ENCODE data around the gene LRIT1.
"Not testable (repeated sequence)": the region's sequence is repeated elsewhere in the genome, so short reads cannot be mapped to it uniquely, and the experiment has no call there.

LRIT1 gene, protein sequence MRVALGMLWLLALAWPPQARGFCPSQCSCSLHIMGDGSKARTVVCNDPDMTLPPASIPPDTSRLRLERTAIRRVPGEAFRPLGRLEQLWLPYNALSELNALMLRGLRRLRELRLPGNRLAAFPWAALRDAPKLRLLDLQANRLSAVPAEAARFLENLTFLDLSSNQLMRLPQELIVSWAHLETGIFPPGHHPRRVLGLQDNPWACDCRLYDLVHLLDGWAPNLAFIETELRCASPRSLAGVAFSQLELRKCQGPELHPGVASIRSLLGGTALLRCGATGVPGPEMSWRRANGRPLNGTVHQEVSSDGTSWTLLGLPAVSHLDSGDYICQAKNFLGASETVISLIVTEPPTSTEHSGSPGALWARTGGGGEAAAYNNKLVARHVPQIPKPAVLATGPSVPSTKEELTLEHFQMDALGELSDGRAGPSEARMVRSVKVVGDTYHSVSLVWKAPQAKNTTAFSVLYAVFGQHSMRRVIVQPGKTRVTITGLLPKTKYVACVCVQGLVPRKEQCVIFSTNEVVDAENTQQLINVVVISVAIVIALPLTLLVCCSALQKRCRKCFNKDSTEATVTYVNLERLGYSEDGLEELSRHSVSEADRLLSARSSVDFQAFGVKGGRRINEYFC

GRCh38 chr10:84241185-84241790, at the start of gene LRIT1:
Gene LRIT1, minus strand, starts transcription at chr10:84241546. Its CDS starts 107 bp downstream, at chr10:84241439.
- DNase-seq: peak in 1 of 2 experiments; percentile 34

- no peak for DNase-seq
These were observed 48.9 kb upstream of the LRIT1 start for GRCh38 chr10:84290235-84290634.

GRCh38 chr10:84289521-84290200, 48.3 kb upstream of the LRIT1 start:
- DNase-seq: no peak

DNA sequence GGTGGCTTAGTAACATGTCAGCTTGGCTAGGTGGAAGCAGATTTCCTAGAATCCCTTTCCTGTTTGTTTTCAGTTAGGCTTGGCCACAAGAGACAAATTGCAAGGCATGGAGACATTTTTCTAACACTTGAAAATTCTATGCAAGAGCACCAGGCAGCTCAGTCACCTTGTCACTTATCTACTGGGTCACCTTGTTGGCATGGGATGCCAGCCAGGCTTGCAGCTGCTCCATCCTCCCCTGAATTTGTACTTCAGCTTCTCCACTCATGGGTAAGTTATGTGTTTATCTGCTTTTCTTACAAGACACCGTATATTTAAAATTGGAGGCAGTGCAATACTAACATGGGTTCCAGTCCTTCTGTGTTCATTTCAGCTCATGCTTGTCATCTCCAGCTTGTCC, 46.8 kb upstream of the LRIT1 start:
- no peak for DNase-seq

- no peak for DNase-seq
These were observed 45.3 kb upstream of the LRIT1 start for GRCh38 chr10:84286695-84287094.

DNA sequence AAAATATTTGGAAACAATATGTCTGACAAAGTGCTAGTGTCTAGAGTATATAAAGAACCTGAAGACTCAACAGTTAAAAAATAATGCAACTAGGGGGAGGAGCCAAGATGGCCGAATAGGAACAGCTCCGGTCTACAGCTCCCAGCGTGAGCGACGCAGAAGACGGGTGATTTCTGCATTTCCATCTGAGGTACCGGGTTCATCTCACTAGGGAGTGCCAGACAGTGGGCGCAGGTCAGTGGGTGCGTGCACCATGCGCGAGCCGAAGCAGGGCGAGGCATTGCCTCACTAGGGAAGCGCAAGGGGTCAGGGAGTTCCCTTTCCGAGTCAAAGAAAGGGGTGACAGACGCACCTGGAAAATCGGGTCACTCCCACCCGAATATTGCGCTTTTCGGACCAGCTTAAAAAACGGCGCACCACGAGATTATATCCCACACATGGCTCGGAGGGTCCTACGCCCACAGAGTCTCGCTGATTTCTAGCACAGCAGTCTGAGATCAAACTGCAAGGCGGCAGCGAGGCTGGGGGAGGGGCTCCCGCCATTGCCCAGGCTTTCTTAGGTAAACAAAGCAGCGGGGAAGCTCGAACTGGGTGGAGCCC, 38.6 kb upstream of the LRIT1 start:
- DNase-seq: not testable (repeated sequence)

- no peak for DNase-seq
These were observed 29.4 kb upstream of the LRIT1 start for GRCh38 chr10:84270708-84271107.

- no peak for DNase-seq
These were observed 28.4 kb upstream of the LRIT1 start for GRCh38 chr10:84269773-84270172.

GRCh38 chr10:84269162-84269561, 27.8 kb upstream of the LRIT1 start:
- no peak for DNase-seq

DNA sequence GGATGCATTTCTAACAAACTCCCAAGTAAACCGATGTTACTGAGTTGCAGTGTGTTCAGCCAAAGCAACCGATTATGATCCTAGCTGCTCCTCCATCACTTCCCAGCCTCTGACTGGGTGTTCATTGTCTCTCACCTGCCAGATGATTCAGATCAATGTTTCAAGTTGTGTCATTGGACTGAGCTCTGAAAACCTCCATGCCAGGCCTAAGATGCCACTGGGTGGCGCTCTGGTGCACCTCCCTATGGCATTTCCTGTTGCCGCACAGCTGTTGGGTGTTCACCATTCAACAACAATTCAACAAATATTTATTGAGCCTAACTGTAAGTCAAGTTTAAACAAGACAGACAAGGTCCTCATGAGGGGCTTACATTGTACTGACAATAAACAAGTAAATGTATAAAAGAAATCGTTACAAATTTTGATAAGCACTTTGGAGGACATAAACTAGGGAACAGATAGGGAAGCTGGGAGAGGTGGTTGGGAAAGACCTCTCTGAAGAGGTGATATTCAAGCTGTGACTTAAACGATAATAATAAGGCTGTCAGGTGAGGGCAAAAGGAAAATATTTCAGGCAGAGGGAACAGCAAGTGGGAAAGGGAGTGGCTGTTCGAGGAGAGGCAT, 26.3 kb upstream of the LRIT1 start:
- DNase-seq: peak in 1 of 2 experiments; percentile 5

GRCh38 chr10:84265418-84265817, 24.1 kb upstream of the LRIT1 start:
- DNase-seq: peak; percentile 67 to 74

DNA sequence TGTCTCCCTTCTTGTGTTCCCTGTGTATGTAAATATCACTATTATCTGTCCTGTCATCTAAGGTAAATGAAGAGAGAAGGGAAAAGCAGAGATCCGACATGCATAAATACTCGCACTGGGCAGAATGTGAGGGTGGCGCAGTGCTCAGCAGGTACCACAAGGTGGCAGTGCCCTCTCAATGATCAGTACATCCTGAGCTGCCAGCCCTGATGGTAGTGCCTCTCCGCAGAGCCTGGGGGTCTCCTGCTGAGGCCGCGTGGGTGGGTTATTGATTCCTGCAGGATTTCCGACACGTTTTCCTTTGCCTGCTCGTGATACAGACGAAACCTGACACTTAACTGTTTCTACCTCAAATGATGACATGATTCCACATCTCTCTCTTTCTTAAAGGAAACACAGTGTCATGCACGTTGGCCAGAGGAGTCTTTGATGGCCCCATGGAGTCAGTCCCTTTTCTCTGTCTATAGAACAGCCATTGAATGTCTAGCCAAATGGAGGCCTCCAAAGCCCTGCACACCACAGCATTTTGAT, 23.3 kb upstream of the LRIT1 start:
- DNase-seq: peak; percentile 28 to 51

- DNase-seq: no peak
These were observed 22.4 kb upstream of the LRIT1 start for GRCh38 chr10:84263716-84264115.

DNA sequence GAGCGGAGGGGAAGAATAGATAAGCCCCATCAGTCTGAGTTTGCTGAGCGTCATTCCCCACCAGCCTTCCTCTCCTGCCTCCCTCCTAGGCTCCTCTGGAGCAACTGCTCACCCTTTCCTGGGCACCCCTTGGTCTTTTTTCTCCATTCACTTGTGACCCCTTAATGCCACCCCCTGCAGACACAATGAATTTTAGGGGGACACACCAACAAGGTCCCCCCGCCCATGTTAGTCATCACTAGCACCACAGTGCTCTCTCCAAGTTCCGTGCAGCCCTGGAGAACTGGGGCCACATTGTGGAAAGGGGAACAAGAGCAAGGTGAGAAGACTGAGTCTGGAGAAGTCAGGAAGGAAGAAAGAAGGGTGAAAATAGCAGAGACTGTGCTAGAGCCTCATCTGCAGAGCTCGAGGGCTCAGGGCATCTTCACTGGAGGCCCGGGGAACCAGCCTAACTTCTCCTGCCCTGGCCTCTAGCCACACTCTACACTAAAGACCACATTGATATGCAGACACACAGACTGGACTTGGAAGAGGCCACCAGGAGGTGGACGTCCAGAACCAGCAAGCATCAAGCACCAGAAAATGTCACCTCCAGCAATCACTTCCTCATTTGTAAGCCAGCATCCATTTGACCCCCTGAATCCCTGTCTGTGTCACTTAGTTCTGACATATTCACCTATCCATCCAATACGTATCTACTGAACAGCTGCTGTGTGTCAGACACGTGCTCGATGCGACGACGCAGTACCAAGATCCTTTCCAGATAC, 21.0 kb upstream of the LRIT1 start:
- no peak for DNase-seq

GRCh38 chr10:84261236-84261915, 20.0 kb upstream of the LRIT1 start:
- DNase-seq: no peak

DNA sequence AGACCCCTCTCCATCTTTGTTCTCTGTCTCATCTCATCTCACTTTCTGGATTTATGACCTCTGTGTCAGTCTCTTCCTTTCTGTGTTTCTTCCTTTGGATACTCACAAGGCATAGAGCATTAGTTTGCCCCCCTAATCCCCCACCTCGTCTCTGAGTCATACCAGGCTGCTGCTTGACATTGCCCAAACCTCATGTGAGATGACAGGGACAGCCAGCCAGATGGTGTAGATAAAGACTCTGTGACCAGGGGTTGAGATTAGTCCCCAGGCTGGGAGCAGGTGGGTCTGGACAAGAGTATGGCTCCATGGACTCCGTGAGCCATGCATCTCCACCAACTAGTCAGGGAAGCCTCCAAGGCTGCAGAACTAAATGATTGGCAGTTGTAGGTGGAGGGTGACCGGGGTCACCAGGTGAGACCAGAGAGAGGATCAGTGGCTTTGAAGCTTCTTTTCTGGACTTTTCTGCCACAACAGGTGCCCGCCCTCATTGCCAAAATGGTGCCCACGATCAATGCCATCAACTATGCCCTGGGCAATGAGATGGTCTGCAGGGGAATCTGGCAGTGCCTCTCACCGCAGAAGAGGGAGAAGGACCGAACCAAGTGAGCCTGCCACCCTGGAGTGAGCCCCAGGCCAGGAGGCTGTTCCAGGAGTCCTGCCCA, 16.8 kb upstream of the LRIT1 start:
- peak in 1 of 2 experiments; percentile 2 for DNase-seq

DNA sequence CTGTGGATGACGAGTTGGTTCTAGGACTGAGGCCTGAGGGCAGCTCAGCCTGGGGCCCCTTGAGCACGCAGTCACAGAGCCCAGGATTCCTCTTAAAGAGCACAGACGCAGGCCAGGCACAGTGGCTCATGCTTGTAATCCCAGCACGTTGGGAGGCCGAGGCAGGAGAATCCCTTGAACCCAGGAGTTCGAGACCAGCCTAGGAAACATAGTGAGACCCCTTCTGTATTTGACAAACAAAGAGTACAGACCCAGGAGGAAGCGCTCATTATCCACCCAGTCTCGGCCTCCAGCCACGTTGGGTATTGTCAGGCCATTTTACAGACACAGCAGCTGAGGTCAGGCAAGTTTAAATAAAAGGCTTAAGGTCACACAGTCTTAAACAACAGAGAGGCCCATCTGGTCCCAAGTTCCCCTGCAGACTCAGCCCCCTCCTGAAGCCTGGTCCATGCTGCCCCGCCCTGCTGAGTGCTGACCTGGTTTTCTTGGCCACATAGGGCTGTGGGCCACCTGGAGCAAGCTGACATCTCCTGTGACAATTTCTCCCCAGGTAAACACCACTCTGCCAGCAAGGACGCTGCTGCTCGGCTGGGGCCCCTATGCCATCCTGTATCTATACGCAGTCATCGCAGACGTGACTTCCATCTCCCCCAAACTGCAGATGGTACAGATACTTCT, 16.1 kb upstream of the LRIT1 start:
- no peak for DNase-seq

- no peak for DNase-seq
These were observed 15.4 kb upstream of the LRIT1 start for GRCh38 chr10:84256510-84257342.

Data from NCI-H524 (cell line).